ENCODE measurements around the gene XRCC5. TPM values are rescaled to one million over a fixed set of nuclear protein-coding genes. Genes with fewer than 3 reads are reported as not detected.

Gene XRCC5
- total RNA-seq, 1 experiment from 2014 or later, result 451 TPM

GRCh38 chr2:216151313-216152025, 42.3 kb downstream of the XRCC5 start:
- DNase-seq (ENCODE audit: low read depth), result peak; percentile 16

DNA sequence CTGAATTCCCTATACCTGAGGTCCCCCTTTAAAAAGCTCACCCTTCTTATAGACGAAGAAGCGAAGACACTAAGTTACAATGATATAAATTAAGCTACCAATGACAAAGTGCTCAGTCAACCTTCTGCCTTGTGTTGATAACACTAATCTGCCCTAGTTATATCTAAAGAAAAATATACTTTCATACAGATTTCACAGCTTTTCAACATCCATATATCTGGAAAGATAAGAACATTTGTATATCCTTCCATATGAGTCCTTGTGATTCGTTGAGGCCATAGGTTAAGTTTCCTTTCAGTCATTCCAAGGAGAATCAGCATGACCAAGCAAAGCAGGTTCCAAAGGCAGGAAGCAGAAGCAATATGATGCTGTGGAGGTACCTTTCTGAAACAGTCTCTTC, 46.8 kb downstream of the XRCC5 start:
- DNase-seq (ENCODE audit: low read depth), result no peak

- DNase-seq (ENCODE audit: low read depth), result no peak
Observed at GRCh38 chr2:216156822-216157221, 47.7 kb downstream of the XRCC5 start.

- DNase-seq (ENCODE audit: low read depth), result no peak
Observed at GRCh38 chr2:216159144-216159543, 50.0 kb downstream of the XRCC5 start.

- DNase-seq (ENCODE audit: low read depth), result no peak
Observed at GRCh38 chr2:216159646-216160045, 50.5 kb downstream of the XRCC5 start.

DNA sequence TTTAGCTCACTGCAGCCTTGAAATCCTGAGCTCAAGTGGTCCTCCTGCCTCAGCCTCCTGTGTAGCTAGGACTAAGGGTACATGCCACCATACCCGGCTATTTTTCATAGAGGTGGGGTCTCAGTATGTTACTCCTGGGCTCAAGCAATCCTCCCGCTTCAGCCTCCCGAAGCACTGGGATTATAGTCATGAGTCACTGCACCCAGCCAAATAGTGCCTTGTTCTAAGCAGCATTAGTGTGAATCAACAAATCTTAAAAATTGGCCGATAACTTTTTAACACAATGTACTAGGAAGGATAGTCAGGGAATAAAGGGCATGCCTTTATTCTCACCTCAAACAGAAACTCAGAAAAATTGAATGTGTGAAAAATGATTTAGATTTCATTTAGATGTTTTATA, 51.6 kb downstream of the XRCC5 start:
- no peak for DNase-seq (ENCODE audit: low read depth)

DNA sequence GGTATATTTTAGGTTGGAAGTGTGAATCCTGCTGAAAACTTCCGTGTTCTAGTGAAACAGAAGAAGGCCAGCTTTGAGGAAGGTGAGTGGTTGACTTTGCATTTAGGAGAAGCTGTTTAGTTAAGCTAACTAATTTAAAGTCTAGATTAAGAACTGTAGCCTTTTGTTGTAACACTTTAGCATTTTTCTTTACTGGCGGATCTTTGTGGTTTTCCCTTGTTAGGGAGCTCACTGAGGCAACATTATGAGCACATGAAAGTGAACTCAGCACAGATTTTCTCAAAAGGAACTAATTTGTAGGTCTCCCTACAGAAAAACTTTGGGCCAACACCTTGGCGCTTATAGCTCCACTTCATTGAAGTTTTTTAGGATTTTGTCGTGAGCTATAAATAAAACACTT, 52.8 kb downstream of the XRCC5 start:
- DNase-seq (ENCODE audit: low read depth), result no peak

- DNase-seq (ENCODE audit: low read depth), result peak; percentile 14
Observed at GRCh38 chr2:216163518-216163917, 54.4 kb downstream of the XRCC5 start.

GRCh38 chr2:216164087-216164486, 54.9 kb downstream of the XRCC5 start:
- DNase-seq (ENCODE audit: low read depth), result no peak

DNA sequence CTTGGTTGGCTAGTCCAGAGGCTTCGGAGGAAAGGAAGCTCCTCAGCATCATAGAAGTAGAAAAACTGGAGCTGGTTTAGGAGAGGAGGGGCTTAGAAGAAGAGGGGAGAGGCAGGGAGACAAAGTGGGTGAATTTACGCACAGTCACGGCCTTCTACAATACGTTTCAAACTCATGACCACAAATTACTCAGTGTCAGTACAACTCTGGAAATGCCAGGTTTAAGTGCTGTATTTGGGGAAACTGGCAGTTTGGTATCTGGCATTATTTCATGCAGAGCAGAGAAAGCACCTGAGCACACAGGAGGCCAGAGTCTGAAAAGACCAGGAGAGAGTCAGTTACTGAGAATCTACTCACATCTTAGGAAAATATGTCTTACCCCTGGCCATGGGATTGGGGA, 55.4 kb downstream of the XRCC5 start:
- DNase-seq (ENCODE audit: low read depth), result no peak

DNA sequence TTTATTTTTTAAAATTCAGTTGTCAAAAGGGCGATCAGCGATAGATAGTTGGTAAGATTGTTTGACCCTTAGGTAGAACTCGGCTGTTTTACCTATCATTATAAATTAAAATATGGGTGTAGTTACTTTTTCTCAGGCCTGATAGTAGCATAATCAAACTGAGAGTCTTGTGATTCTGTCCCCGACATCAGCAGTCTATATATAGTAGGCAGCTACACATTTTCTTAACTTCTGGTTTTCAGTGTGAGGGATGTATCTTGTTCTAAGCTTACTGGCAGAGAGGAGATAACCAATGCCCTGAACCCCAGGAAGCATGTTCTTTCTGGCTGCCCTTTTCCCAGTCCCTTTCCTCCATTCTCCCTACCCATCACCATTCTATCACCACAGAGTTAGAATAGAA, 56.6 kb downstream of the XRCC5 start:
- DNase-seq (ENCODE audit: low read depth), result no peak

DNA sequence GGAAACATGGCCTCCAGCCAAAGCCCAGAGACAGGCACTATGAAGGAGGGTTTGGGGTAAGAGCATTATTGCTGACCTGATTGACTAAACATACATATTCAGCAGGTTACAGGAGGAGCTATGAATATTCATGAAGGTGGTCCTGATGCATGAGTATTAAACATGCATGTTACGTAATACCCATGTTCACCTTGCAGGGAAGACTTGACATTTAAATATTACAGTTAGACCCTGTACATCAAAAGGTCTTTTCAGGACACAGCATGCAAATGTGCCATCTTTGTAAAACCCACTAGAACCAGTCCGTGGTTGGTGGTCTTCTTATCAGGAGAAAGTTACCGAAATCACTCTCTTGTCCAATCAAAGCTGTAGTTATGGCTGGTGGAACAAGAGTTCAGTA, 59.9 kb downstream of the XRCC5 start:
- no peak for DNase-seq (ENCODE audit: low read depth)

DNA sequence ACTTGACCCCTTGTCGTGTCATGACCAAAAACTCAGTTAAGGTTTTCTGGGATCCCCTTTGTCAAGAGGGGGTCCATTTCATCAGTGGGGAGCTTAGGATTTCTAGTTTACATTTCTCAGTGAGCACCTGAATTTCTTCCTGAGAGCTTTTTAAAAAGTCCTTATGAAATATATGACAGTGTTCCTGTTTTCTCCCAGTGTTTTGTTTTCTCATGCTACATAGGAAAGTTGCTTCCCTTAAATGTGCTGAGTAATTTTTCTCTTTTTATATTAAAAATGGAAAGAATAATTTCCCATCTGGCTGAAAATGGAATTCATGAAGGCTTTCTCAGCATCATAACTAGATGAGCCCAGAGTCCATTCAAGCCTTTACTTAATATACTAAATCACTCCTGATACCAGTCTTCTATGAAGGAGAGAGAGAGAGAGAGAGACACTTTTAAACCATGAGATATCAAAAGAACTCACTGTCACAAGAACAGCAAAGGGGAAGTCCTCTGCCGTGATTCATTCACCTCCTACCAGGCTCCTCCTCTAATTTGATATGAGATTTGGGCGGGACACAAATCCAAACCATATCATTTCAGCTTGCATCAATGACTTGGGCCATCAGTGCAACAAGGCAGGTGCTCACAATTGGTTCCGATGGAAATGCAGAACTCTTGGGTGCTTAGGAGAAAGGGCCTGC, 61.1 kb downstream of the XRCC5 start:
- no peak for DNase-seq (ENCODE audit: low read depth)

GRCh38 chr2:216171011-216171410, 61.9 kb downstream of the XRCC5 start:
- DNase-seq (ENCODE audit: low read depth), result no peak

DNA sequence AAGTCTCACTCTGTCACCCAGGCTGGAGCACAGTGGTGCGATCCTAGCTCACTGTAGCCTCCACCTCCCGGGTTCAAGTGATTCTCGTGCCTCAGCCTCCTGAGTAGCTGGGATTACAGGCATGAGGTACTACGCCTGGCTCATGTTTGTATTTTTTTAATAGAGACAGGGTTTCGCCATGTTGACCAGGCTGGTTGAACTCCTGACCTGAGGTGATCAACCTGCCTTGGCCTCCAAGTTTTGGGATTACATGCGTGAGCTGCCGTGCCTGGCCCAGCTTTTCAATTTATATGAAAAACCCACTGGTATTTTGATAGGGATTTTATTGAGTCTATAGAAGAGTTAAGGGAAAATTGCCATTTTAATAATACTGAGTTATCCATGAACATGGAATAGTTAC, 63.3 kb downstream of the XRCC5 start:
- no peak for DNase-seq (ENCODE audit: low read depth)

DNA sequence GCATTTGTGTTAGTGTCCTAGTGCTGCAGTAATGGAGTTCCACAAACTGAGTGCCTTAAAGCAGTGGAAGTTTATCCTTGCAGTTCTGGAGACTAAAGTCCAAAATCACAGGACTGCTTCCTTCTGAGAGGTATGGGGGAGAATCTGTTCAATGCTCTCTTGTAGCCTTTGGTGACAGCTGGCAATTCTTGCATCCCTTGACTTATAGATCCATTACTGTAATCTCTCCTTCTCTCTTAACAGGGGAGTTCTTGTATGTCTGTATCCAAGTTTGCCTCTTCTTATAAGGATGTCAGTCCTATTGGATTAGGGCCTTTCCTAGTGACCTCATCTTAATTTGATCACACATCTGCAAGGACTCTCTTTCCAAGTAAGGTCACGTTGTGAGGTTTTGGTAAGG, 69.9 kb downstream of the XRCC5 start:
- DNase-seq (ENCODE audit: low read depth), result no peak

GRCh38 chr2:216181351-216181750, 72.2 kb downstream of the XRCC5 start:
- peak; percentile 36 for DNase-seq (ENCODE audit: low read depth)

DNA sequence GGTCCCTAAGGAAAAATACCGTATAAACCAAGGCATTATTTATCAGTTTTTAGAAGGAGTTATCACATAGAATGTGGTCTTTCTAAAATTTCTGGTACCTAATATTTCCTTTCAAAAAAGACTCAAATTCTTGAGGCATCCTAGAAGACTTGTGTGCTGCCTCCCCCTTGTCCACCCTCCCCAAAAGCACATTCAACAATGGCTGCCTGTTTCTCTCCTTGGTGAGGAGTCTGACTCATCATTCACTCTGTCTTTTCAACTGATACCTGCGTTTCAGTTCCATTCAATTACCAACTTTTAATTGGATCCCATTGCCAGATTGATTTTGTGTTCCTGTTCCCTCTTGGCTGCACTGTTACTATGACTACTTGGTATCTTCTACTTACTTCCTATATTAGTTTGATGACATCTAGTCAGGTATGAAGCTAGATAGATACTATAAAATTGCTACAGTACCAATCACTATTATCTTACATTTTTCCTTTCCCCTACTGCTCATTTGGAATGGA, 72.9 kb downstream of the XRCC5 start:
- DNase-seq (ENCODE audit: low read depth), result no peak

GRCh38 chr2:216183462-216183861, 74.3 kb downstream of the XRCC5 start:
- DNase-seq (ENCODE audit: low read depth), result no peak

DNA sequence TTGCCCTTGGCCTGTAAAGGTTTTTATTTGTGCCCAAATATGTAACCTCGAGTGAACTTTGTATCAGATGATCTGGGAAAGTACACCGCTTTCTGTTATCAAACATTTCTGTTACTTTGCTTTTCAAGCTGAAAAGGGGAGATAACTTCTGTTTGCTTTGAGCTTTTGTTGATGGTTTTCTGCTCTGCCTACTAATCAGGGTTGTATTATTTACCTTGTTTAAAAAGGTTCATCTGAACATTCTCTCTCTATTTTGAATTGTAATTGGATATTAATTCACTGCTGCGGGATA, 79.4 kb downstream of the XRCC5 start:
- DNase-seq (ENCODE audit: low read depth), result no peak

- DNase-seq (ENCODE audit: low read depth), result peak; percentile 64
Observed at GRCh38 chr2:216188956-216189355, 79.8 kb downstream of the XRCC5 start.

GRCh38 chr2:216189410-216189809, 80.3 kb downstream of the XRCC5 start:
- DNase-seq (ENCODE audit: low read depth), result no peak

DNA sequence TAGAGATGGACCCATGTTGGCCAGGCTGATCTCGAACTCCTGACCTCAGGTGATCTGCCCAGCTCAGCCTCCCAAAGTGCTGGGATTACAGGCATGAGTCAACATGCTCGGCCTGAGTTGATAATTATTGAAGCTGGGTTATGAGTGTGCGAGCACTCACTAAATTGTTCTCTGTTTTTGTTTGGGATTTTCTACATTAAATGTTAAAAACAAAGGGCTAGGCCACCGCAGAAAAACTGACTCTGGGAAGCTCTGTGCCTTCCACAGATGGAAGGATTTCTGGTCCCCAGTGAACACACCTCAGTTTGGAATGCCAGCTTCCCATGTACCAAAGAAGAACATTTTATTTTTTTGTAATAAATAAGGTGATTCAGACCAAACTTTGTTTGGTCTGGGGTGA, 83.0 kb downstream of the XRCC5 start:
- no peak for DNase-seq (ENCODE audit: low read depth)

DNA sequence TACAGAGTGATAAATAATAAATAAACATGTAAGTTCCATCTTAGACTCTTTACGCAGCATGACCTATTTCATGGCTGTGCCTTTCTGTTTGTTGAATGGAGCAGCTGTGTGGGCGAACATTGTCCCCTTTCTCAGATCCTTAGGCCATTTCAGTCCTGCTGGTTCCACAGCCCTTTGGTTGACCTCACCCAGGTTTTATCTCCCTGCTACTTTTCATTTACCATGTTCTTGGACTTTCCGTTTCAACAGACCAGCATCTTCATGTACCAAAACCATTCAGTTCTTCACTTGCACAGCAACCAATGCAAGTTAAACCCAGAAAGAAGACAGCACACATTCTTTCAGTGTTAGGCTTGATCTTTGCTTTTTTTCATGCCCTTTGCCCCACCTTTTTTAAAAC, 83.8 kb downstream of the XRCC5 start:
- DNase-seq (ENCODE audit: low read depth), result no peak

Data from RPMI7951 (cell line).